Testis (tissue), 2 donors: ENCODE results near the gene TBC1D9.

Experiments used
- CTCF ChIP-seq, 3 experiments: fragments of 450-650 bp in 2 of 3; fragments of 200-600 bp in 1 of 3; sonication (generic) in 1 of 3; IDR thresholded peaks; one replicate each; pipeline ENCODE4 v1.5.1; 2016 to 2019; ENCODE audit warnings: antibody characterized with exemption in 3 of 3, mild to moderate bottlenecking in 2 of 3, moderate library complexity in 1 of 3
- POLR2A ChIP-seq: fragments of 450-650 bp; IDR thresholded peaks from one replicate; pipeline ENCODE4 v1.6.1; 2017; ENCODE audit warnings: antibody characterized with exemption, mild to moderate bottlenecking, moderate library complexity

- TF ChIP-seq CTCF (IDR thresholded peaks at IDR 0.05) (no peak), POLR2A (no peak)
These were observed 16.2 kb downstream of the TBC1D9 start for GRCh38 chr4:140739971-140740370.
